ENCODE measurements around the gene CMTM3. TPM values are rescaled to one million over a fixed set of nuclear protein-coding genes. Genes with fewer than 3 reads are reported as not detected.
"Not testable (repeated sequence)": the region's sequence is repeated elsewhere in the genome, so short reads cannot be mapped to it uniquely, and the experiment has no call there.

CMTM3 gene
- total RNA-seq, 1 donor from 2014 or later, result 18.3 TPM

- H3K27me3 ChIP-seq, result no peaks in the 10 kb centered on the region
- H3K4me3 ChIP-seq, result no peak overlapping the region
- no peaks in the 10 kb centered on the region for H3K9me3 ChIP-seq (ENCODE audit: low read depth)
- H4K20me1 ChIP-seq (ENCODE audit: low read depth), result no peaks in the 10 kb centered on the region
- no peak overlapping the region for H3K4me3 Mint-ChIP-seq
- H3K4me1 ChIP-seq, result no peaks in the 10 kb centered on the region
- no peaks in the 10 kb centered on the region for H3K9me3 Mint-ChIP-seq
- peaks cover 3% of the 10 kb centered on the region for H3K4me1 Mint-ChIP-seq
- H3K36me3 Mint-ChIP-seq, result no peaks in the 10 kb centered on the region
- no peak overlapping the region for H3K27ac ChIP-seq
- no peak overlapping the region for H3K27ac Mint-ChIP-seq
- no peak overlapping the region for H2AFZ ChIP-seq (replicated peaks)
- no peak for TF ChIP-seq EZH2phosphoT487 (IDR thresholded peaks at IDR 0.05)
- TF ChIP-seq, protein P1, sequence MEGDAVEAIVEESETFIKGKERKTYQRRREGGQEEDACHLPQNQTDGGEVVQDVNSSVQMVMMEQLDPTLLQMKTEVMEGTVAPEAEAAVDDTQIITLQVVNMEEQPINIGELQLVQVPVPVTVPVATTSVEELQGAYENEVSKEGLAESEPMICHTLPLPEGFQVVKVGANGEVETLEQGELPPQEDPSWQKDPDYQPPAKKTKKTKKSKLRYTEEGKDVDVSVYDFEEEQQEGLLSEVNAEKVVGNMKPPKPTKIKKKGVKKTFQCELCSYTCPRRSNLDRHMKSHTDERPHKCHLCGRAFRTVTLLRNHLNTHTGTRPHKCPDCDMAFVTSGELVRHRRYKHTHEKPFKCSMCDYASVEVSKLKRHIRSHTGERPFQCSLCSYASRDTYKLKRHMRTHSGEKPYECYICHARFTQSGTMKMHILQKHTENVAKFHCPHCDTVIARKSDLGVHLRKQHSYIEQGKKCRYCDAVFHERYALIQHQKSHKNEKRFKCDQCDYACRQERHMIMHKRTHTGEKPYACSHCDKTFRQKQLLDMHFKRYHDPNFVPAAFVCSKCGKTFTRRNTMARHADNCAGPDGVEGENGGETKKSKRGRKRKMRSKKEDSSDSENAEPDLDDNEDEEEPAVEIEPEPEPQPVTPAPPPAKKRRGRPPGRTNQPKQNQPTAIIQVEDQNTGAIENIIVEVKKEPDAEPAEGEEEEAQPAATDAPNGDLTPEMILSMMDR (IDR thresholded peaks at IDR 0.05), result no peak
- no peak for TF ChIP-seq EZH2 (IDR thresholded peaks at IDR 0.05)
- H3F3A ChIP-seq (ENCODE audit: low read depth), result no peaks in the 10 kb centered on the region
- no peaks in the 10 kb centered on the region for H3K79me2 ChIP-seq (ENCODE audit: low read depth)
- H3K9ac ChIP-seq, result no peak overlapping the region
- no peaks in the 10 kb centered on the region for H3K36me3 ChIP-seq
- no peak for DNase-seq (ENCODE audit: low spot score)
- H3K4me2 ChIP-seq, result no peak overlapping the region
- peaks cover 6% of the 10 kb centered on the region for H3K27me3 Mint-ChIP-seq (ENCODE audit: insufficient read depth, low read depth)
Observed at GRCh38 chr16:66592814-66593213, 11.7 kb upstream of the CMTM3 start.

GRCh38 chr16:66594739-66595138, 9.8 kb upstream of the CMTM3 start:
- no peak overlapping the region for H3K4me3 Mint-ChIP-seq
- no peaks in the 10 kb centered on the region for H3F3A ChIP-seq (ENCODE audit: low read depth)
- no peak overlapping the region for H3K27ac Mint-ChIP-seq
- no peaks in the 10 kb centered on the region for H3K36me3 ChIP-seq
- H3K4me2 ChIP-seq, result no peak overlapping the region
- no peaks in the 10 kb centered on the region for H3K4me1 ChIP-seq
- peaks cover 8% of the 10 kb centered on the region for H3K27me3 Mint-ChIP-seq (ENCODE audit: insufficient read depth, low read depth)
- H3K4me1 Mint-ChIP-seq, result peaks cover 3% of the 10 kb centered on the region
- no peaks in the 10 kb centered on the region for H3K36me3 Mint-ChIP-seq
- no peak overlapping the region for H3K9ac ChIP-seq
- H4K20me1 ChIP-seq (ENCODE audit: low read depth), result no peaks in the 10 kb centered on the region
- no peaks in the 10 kb centered on the region for H3K27me3 ChIP-seq
- no peaks in the 10 kb centered on the region for H3K9me3 Mint-ChIP-seq
- no peak overlapping the region for H3K4me3 ChIP-seq
- no peak for DNase-seq (ENCODE audit: low spot score)
- no peak overlapping the region for H3K27ac ChIP-seq
- no peak overlapping the region for H2AFZ ChIP-seq (replicated peaks)
- no peak for TF ChIP-seq EZH2 (IDR thresholded peaks at IDR 0.05)
- no peak for TF ChIP-seq EZH2phosphoT487 (IDR thresholded peaks at IDR 0.05)
- TF ChIP-seq, protein P1 (IDR thresholded peaks at IDR 0.05), result no peak
- H3K9me3 ChIP-seq (ENCODE audit: low read depth), result no peaks in the 10 kb centered on the region
- no peaks in the 10 kb centered on the region for H3K79me2 ChIP-seq (ENCODE audit: low read depth)

DNA sequence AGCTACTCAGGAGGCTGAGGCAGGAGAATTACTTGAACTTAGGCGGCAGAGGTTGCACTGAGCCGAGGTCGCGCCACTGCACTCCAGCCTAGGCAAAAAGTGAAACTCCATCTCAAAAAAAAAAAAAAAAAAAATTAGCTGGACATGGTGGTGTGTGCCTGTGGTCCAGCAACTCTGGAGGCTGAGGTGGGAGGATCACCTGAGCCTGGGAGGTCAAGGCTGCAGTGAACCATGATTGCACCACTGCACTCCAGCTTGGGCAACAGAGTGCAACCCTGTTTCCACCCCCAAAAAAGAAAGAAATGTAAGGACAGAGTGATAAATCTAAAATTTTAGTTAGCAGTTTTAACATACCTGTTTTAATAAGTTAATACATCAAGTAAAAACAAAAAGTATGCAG, 7.9 kb upstream of the CMTM3 start:
- not testable (repeated sequence) for H3K9ac ChIP-seq; H3K4me2 ChIP-seq; H3F3A ChIP-seq (ENCODE audit: low read depth); H4K20me1 ChIP-seq (ENCODE audit: low read depth); H3K27ac ChIP-seq; H2AFZ ChIP-seq (replicated peaks); H3K79me2 ChIP-seq (ENCODE audit: low read depth); H3K4me1 ChIP-seq; H3K27ac Mint-ChIP-seq; H3K9me3 Mint-ChIP-seq; DNase-seq (ENCODE audit: low spot score); H3K36me3 Mint-ChIP-seq; H3K4me3 Mint-ChIP-seq; H3K36me3 ChIP-seq; H3K27me3 ChIP-seq; H3K9me3 ChIP-seq (ENCODE audit: low read depth); H3K4me3 ChIP-seq; H3K4me1 Mint-ChIP-seq
- peaks cover 10% of the 10 kb centered on the region for H3K27me3 Mint-ChIP-seq (ENCODE audit: insufficient read depth, low read depth)

DNA sequence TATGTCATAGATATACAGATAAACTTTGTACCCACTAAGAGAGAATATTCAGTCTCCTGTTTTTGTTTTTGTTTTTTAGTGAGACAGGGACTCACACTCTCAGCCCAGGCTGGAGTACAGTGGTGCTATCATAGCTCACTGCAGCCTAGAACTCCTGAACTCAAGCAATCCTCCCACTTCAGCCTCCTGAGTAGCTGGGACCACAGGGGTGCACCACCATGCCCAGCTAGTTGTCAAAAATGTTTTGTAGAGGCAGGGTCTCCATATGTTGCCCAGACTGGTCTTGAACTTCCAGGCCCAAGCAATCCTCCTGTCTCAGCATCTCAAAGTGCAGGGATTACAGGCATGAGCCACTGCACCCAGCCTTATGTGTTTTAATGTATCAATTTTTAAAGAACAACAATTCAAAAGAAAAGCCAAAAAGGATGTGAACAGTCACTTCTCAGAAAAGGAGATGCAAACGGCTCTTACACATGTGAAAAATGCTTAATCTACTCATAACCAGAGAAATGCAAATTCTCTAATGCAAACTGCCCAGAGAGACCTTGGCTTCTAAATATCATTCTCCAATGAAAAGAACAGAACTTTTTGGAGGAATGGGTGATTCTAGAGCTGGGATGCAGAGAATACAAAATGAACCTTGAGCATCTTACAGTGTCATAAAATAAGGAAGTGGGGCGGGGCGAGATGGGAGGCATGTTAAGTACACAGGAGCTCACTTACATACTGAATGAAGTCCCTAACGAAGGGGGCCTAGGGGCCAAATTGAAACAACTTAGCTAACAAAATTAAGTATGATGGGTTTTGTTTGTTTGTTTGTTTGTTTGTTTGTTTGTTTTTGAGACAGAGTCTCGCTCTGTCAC, 7.3 kb upstream of the CMTM3 start:
- no peaks in the 10 kb centered on the region for H3K79me2 ChIP-seq (ENCODE audit: low read depth)
- Mint-ChIP-seq H3K4me3 (no peak overlapping the region), H3K27me3 (ENCODE audit: insufficient read depth, low read depth) (peaks cover 9% of the 10 kb centered on the region), H3K36me3 (no peaks in the 10 kb centered on the region), H3K27ac (no peak overlapping the region), H3K4me1 (no peaks in the 10 kb centered on the region), H3K9me3 (no peaks in the 10 kb centered on the region)
- DNase-seq (ENCODE audit: low spot score), result no peak
- H3F3A ChIP-seq (ENCODE audit: low read depth), result no peaks in the 10 kb centered on the region
- H3K9ac ChIP-seq, result no peak overlapping the region
- no peaks in the 10 kb centered on the region for H3K9me3 ChIP-seq (ENCODE audit: low read depth)
- no peak overlapping the region for H3K27ac ChIP-seq
- no peaks in the 10 kb centered on the region for H3K4me1 ChIP-seq
- no peaks in the 10 kb centered on the region for H4K20me1 ChIP-seq (ENCODE audit: low read depth)
- no peak overlapping the region for H3K4me3 ChIP-seq
- no peak overlapping the region for H3K4me2 ChIP-seq
- H3K27me3 ChIP-seq, result no peaks in the 10 kb centered on the region
- TF ChIP-seq EZH2 (IDR thresholded peaks at IDR 0.05) (no peak), EZH2phosphoT487 (IDR thresholded peaks at IDR 0.05) (no peak)
- TF ChIP-seq, protein P1 (IDR thresholded peaks at IDR 0.05), result no peak
- no peaks in the 10 kb centered on the region for H3K36me3 ChIP-seq
- no peak overlapping the region for H2AFZ ChIP-seq (replicated peaks)
